ENCODE results near the gene OSBPL5.
"Not testable (repeated sequence)": the region's sequence is repeated elsewhere in the genome, so short reads cannot be mapped to it uniquely, and the experiment has no call there.

Gene OSBPL5

DNA sequence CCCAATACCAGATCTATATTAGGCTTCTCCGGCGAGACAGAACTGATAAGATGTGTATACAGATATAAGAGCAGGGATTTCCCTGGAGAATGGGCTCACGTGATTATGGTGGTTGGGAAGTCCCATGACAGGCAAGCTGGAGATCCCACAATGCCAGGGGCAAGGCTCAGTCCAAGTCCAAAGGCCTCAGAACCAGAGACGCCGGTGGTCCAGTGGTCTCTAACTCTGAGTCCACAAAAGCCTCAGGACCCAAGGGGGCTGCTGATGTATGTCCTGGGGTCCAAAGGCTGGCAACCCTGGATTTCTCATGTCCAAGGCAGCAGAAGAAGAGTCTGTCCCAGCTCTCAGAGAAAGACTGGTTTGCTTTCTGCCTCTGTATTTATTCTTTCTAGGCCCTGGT is 15.8 kb upstream of the OSBPL5 start:
- DNase-seq, result no peak

GRCh38 chr11:3178349-3178748 is 13.2 kb upstream of the OSBPL5 start:
- no peak for DNase-seq

GRCh38 chr11:3177931-3178330 is 12.8 kb upstream of the OSBPL5 start:
- DNase-seq, result no peak

DNA sequence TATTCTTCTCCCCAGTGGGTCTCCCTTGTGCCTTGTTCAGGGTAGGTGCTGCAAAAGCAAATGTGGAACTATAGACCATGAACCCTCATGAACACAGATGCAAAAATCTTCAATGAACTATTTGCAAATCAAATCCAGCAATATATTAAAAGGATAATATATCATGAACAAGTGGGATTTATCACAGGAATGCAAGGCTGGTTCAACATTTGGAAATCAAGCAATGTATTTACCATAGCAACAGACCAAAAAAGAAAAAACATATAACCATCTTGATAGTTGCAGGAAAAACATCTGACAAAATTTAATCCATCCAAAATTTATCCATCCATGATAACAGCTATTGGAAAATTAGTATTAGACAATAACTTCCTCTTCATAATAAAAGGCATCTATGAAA is 11.4 kb upstream of the OSBPL5 start:
- DNase-seq, result no peak

GRCh38 chr11:3175194-3175593 is 10.1 kb upstream of the OSBPL5 start:
- DNase-seq, result no peak

- DNase-seq, result no peak
These were observed 9.3 kb upstream of the OSBPL5 start for GRCh38 chr11:3174387-3174786.

DNA sequence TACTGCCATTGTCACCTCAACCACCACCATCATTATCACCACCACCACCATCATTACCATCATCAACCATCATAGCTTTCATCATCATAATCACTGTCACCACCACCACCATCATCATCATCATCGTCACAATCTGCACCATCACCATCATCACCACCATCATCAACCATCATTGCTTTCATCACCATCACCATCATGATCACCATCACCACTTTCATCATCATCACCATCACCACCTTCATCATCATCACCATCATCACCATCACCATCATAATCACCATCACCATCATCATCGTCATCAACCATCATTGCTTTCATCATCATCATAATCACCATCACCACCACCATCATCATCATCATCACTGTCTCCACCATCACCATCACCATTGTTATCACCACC is 8.7 kb upstream of the OSBPL5 start:
- DNase-seq, result no peak

DNA sequence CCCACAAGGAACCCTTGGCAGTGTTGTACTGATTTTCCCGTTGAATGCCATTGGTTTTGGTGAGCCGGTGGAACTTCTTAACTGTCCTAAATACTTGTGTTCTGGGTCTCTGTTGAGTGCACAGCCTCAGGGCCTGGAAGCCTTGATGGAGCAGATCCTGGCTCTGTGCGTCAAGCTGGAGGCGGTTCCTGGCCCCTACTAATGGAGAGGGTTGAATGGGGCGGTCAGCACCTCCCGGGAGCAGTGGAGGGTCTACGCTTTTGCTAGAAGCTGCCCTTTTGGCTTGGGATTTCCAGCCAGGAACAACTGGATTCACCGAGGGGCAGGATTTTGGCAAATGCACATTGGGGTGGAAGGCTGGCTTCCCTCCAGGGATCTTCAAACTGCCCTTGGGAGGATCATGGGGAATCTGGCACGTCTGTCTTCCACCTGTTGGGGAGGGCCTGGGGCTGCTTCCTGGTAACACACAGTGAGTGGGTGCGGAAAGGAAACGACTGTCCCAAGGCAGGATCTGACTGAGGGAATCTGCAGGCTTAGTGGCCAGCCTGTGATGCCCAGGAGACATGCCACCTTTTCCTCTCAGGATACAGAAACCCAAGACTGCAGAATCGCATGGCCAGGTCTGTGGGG is 6.9 kb upstream of the OSBPL5 start:
- DNase-seq, result no peak

DNA sequence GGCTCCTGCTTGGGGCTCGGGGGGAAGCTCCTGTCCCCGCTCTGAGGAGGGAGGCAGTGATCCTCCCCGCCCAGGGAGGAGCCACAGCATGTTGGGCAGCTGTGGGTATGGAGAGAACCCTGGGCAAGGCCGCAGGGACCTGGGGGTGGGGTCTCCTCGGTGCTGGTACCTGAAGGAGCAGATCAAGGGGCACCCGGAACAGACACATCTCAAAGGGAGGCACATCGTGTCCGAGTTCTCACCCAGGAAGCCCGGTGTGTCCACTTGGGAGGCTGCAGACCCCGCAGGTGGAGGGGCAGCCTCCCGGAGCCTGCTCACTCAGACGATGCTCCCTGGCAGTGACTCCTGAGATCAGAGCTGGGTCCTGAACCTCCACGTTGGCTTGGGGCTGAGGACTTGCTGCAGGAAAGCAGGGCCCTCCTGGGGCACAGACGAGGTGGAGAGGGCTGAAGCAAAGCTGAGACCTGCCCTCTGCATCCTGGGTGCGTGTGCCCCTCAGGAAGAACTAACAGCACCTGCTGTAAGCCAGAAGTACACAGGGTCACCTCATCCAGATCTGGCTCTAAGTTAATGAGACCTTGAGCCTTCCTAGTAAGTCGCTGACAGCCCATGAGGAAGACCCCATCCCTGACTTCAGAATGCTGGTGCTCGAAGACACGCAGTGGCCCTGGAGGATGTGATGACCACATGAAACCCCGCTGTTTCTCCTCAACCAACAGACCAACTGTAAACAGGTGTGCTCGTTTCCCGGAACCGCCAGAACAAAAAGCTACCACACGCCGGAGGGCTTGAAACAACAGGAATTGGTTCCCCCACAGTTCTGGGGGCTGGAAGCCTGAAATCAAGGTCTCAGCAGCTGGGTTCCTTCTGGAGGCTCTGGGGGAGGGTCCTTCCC is 5.9 kb upstream of the OSBPL5 start:
- DNase-seq, result peak in 1 of 2 donors; percentile 27

- no peak for DNase-seq
These were observed 5.1 kb upstream of the OSBPL5 start for GRCh38 chr11:3170044-3170755.

GRCh38 chr11:3169255-3170043 is 4.3 kb upstream of the OSBPL5 start:
- DNase-seq, result no peak

- DNase-seq, result not testable (repeated sequence)
These were observed 3.7 kb upstream of the OSBPL5 start for GRCh38 chr11:3168742-3169254.

- DNase-seq, result no peak
These were observed 2.3 kb upstream of the OSBPL5 start for GRCh38 chr11:3167143-3168119.

DNA sequence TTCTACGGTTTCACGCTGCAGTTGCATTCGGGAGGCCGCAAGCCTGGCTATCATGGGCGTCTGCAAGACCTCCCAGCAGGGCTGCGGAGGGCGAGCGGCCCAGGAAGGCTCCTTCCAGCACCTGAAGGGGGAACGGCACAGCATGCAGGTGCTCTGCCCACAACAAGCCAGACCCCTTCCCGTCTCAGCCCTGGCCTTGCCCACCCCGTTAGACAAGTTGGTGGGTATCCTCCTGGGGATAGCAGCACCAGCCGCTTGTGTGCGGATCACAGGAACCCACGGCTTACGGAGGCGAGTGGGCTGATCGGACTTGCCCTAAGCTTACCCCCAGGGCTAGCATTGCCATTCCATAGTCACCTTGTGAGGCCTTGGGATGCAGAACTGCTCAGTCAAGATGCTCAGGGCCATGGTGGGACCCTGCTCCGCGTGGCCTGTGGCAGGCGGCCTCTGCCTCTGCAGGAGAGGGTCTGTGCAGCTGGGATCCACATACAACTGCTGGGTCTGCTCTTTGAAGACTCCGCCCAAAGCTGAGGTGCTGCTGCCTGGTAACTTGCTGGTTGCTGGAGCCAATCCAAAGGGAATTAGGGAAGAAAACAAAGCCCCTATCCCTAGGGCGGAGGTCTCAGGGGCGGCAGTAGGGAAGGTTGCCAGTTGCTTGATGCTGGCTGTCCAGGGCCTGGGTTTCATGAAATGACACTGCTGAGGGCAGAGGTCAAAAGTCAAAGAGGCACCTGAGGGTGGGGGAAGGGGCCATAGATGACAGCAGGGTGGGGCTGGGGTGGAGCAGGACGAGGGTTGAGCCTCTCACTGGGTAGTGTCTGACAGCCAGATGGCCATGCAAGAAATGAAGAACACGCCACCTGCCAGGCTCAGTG is 1.4 kb upstream of the OSBPL5 start:
- DNase-seq, result no peak

GRCh38 chr11:3165916-3166267 is 782 bp upstream of the OSBPL5 start:
- DNase-seq, result no peak

GRCh38 chr11:3164552-3165151 is 458 bp downstream of the OSBPL5 start:
- no peak for DNase-seq

DNA sequence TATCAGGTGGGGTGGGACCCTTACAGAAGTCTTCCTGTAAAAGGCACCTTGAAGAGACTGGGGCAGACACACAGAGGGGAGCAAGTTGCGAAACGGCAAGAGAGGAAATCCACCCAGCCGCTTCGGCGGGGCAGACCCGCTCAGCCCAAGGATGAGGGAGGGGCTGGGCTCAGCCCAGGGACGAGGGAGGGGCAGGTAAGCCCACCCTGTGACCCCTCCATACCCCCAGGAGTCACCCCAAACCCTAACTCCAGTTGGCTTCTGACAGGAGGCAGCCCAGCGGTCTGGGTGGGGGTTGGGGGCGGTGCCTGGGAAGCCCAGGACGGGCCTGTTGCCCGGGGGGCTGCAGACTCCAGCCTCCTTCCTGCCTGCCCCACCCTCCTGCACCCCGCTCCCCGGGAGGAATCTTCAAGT is 965 bp downstream of the OSBPL5 start:
- DNase-seq, result no peak

GRCh38 chr11:3163241-3163981 is 1.7 kb downstream of the OSBPL5 start:
- no peak for DNase-seq
